Neural crest cell (in vitro differentiated cells): ENCODE results near the gene ECEL1. TPM values are rescaled to one million over a fixed set of nuclear protein-coding genes. Genes with fewer than 3 reads are reported as not detected.
"Not testable (repeated sequence)": the region's sequence is repeated elsewhere in the genome, so short reads cannot be mapped to it uniquely, and the experiment has no call there.

ENCODE experiments used
- DNase-seq: peaks from one replicate; pipeline ENCODE4 v3.0.0; 2021; ENCODE audit warnings: low read depth, mixed read lengths, low spot score
- H3K27ac Mint-ChIP-seq: one replicate; pipeline ENCODE4 v1.8.0; 2021; ENCODE audit warnings: mild to moderate bottlenecking, mixed read lengths; ENCODE audit not compliant: unreplicated experiment
- H3K27me3 Mint-ChIP-seq: 2 replicates; pipeline ENCODE4 v1.8.0; 2021; ENCODE audit warnings: low read depth, mild to moderate bottlenecking, mixed read lengths
- H3K36me3 Mint-ChIP-seq: 2 replicates; pipeline ENCODE4 v1.8.0; 2021; ENCODE audit warnings: low read depth, mild to moderate bottlenecking, mixed read lengths
- H3K4me1 Mint-ChIP-seq: 2 replicates; pipeline ENCODE4 v1.8.0; 2021; ENCODE audit warnings: mixed read lengths
- H3K4me3 Mint-ChIP-seq: one replicate; pipeline ENCODE4 v1.8.0; 2021; ENCODE audit warnings: mild to moderate bottlenecking, mixed read lengths
- H3K9me3 Mint-ChIP-seq: 2 replicates; pipeline ENCODE4 v1.8.0; 2021; ENCODE audit warnings: mixed read lengths
- total RNA-seq: library from RNA; stranded (reverse); gene quantifications from 2 replicates; pipeline ENCODE4 v1.2.1, GENCODE V29; 2021
- TF ChIP-seq, protein P1 (sequence below): fragments of 200-600 bp; sonication (generic); conservative IDR thresholded peaks from 2 replicates; pipeline ENCODE4 v1.5.0; 2021; ENCODE audit warnings: antibody characterized with exemption, mild to moderate bottlenecking

ECEL1 gene
- total RNA-seq, 1 donor from 2014 or later, result 43.9 TPM

GRCh38 chr2:232448304-232448690, 39.3 kb downstream of the ECEL1 start:
- Mint-ChIP-seq H3K4me1 (peaks cover 24% of the 10 kb centered on the region), H3K27ac (peak overlapping the region; percentile 95), H3K36me3 (no peaks in the 10 kb centered on the region), H3K27me3 (no peaks in the 10 kb centered on the region), H3K9me3 (no peaks in the 10 kb centered on the region), H3K4me3 (peak overlapping the region; percentile 15)
- TF ChIP-seq, protein P1, sequence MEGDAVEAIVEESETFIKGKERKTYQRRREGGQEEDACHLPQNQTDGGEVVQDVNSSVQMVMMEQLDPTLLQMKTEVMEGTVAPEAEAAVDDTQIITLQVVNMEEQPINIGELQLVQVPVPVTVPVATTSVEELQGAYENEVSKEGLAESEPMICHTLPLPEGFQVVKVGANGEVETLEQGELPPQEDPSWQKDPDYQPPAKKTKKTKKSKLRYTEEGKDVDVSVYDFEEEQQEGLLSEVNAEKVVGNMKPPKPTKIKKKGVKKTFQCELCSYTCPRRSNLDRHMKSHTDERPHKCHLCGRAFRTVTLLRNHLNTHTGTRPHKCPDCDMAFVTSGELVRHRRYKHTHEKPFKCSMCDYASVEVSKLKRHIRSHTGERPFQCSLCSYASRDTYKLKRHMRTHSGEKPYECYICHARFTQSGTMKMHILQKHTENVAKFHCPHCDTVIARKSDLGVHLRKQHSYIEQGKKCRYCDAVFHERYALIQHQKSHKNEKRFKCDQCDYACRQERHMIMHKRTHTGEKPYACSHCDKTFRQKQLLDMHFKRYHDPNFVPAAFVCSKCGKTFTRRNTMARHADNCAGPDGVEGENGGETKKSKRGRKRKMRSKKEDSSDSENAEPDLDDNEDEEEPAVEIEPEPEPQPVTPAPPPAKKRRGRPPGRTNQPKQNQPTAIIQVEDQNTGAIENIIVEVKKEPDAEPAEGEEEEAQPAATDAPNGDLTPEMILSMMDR, result no peak
- no peak for DNase-seq

GRCh38 chr2:232447638-232448303, 39.9 kb downstream of the ECEL1 start:
- Mint-ChIP-seq H3K36me3 (no peaks in the 10 kb centered on the region), H3K4me1 (peaks cover 24% of the 10 kb centered on the region), H3K27ac (peak overlapping the region; percentile 94), H3K9me3 (no peaks in the 10 kb centered on the region), H3K4me3 (peak overlapping the region; percentile 15), H3K27me3 (no peaks in the 10 kb centered on the region)
- TF ChIP-seq, protein P1, result no peak
- no peak for DNase-seq

- TF ChIP-seq, protein P1, result no peak
- Mint-ChIP-seq H3K4me3 (peak overlapping the region; percentile 23), H3K9me3 (no peaks in the 10 kb centered on the region), H3K27ac (peak overlapping the region; percentile 94), H3K4me1 (peaks cover 24% of the 10 kb centered on the region), H3K27me3 (no peaks in the 10 kb centered on the region), H3K36me3 (no peaks in the 10 kb centered on the region)
- no peak for DNase-seq
Measured at GRCh38 chr2:232447091-232447620, 40.5 kb downstream of the ECEL1 start.

- TF ChIP-seq, protein P1, result peak; percentile 54
- not testable (repeated sequence) for H3K9me3 Mint-ChIP-seq, H3K4me3 Mint-ChIP-seq, H3K27me3 Mint-ChIP-seq, DNase-seq, H3K27ac Mint-ChIP-seq, H3K36me3 Mint-ChIP-seq
- peaks cover 24% of the 10 kb centered on the region for H3K4me1 Mint-ChIP-seq
Measured at GRCh38 chr2:232446266-232446777, 41.3 kb downstream of the ECEL1 start.

GRCh38 chr2:232445149-232445885, 42.3 kb downstream of the ECEL1 start:
- peaks cover 21% of the 10 kb centered on the region for H3K4me1 Mint-ChIP-seq
- not testable (repeated sequence) for DNase-seq, H3K36me3 Mint-ChIP-seq, H3K4me3 Mint-ChIP-seq, H3K27ac Mint-ChIP-seq, H3K9me3 Mint-ChIP-seq, H3K27me3 Mint-ChIP-seq
